ENCODE measurements around the gene HERC4.

Gene HERC4

GRCh38 chr10:67875340-67876238 is 199.5 kb downstream of the HERC4 start:
- DNase-seq = no peak

All from hematopoietic multipotent progenitor cell treated with erythropoietin and hydrocortisone succinate and interleukin-3 and kit ligand, for 6 days (in vitro differentiated cells).